Sigmoid colon (tissue), 7 donors: Measurements from ENCODE around the gene CHRM5. TPM values are rescaled to one million over a fixed set of nuclear protein-coding genes. Genes with fewer than 3 reads are reported as not detected.

Experiments
- DNase-seq: peaks from one replicate; pipeline ENCODE4 v3.0.0-alpha.2; 2019
- H3K27ac ChIP-seq, 4 donors: fragments of 200-600 bp; sonication (generic); one replicate each; pipeline ENCODE4 v1.5.1; 2016 to 2019; ENCODE audit warnings: mild to moderate bottlenecking in 1 of 4
- H3K27me3 ChIP-seq, 3 donors: fragments of 200-600 bp; sonication (generic); one replicate each; pipeline ENCODE4 v1.5.1; 2019; ENCODE audit warnings: mild to moderate bottlenecking in 1 of 3
- H3K36me3 ChIP-seq, 4 donors: fragments of 200-600 bp; sonication (generic); one replicate each; pipeline ENCODE4 v1.5.1; 2016 to 2019
- H3K4me1 ChIP-seq, 4 donors: fragments of 200-600 bp; sonication (generic); one replicate each; pipeline ENCODE4 v1.5.1; 2017 to 2019
- H3K4me3 ChIP-seq, 4 donors: fragments of 200-600 bp; sonication (generic); one replicate each; pipeline ENCODE4 v1.5.1; 2017 to 2019; ENCODE audit warnings: mild to moderate bottlenecking in 2 of 4, moderate library complexity in 1 of 4
- H3K9me3 ChIP-seq, 4 donors: fragments of 200-600 bp in 3 of 4; sonication (generic) in 3 of 4; one replicate each; pipeline versions ENCODE4 v1.5.1 to v1.6.1; 2013 to 2019
- CTCF ChIP-seq, 4 experiments: fragments of 450-650 bp in 3 of 4; fragments of 200-600 bp in 1 of 4; IDR thresholded peaks; one replicate each; pipeline ENCODE4 v1.5.1; 2016 to 2019; ENCODE audit warnings: antibody characterized with exemption in 4 of 4, mild to moderate bottlenecking in 3 of 4, moderate library complexity in 2 of 4
- EP300 ChIP-seq, 4 donors: sonication (generic); formaldehyde crosslinking; IDR thresholded peaks; one replicate each; pipeline ENCODE4 v1.6.1; 2017; ENCODE audit warnings: antibody characterized with exemption in 4 of 4
- POLR2A ChIP-seq, 2 donors: fragments of 450-650 bp; IDR thresholded peaks; one replicate each; pipeline ENCODE4 v1.6.1; 2016; ENCODE audit warnings: antibody characterized with exemption in 2 of 2, mild to moderate bottlenecking in 2 of 2, moderate library complexity in 2 of 2
- POLR2AphosphoS5 ChIP-seq, 4 donors: sonication (generic); formaldehyde crosslinking; IDR thresholded peaks; one replicate each; pipeline ENCODE4 v1.6.1; 2017; ENCODE audit warnings: antibody characterized with exemption in 4 of 4
- WGBS, 2 donors: extraction: QIAGEN DNeasy Blood & Tissue Kit; methylation state at CpG; one replicate each; pipeline ENCODE4 v1.1.7; 2013; 5-methylcytosine and 5-hydroxymethylcytosine counted together
- intact Hi-C: fragments of 100-400 bp; cut with DNase I; formaldehyde crosslinking; loops from one replicate; pipeline ENCODE4 v1.15.1; 2023
- polyA plus RNA-seq, 3 donors: library from polyadenylated mRNA; stranded (reverse); fragments of 200-250 nt; gene quantifications; one replicate each; pipeline ENCODE4 v1.2.3, GENCODE V29; 2013
- total RNA-seq, 4 donors: library from RNA; depleted of rRNA; stranded (reverse); fragments of >200 nt; gene quantifications; one replicate each; pipeline ENCODE4 v1.1.0, GENCODE V29; 2016
- donor health status: healthy with polysubstance abuse.
- donor health status: Bipolar disorder and iron deficiency.
- donor health status: healthy.

CHRM5 gene
- total RNA-seq (not detected), polyA plus RNA-seq (under 1 TPM in 1 of 3 donors, not detected in 2; 0.01 TPM)

DNA sequence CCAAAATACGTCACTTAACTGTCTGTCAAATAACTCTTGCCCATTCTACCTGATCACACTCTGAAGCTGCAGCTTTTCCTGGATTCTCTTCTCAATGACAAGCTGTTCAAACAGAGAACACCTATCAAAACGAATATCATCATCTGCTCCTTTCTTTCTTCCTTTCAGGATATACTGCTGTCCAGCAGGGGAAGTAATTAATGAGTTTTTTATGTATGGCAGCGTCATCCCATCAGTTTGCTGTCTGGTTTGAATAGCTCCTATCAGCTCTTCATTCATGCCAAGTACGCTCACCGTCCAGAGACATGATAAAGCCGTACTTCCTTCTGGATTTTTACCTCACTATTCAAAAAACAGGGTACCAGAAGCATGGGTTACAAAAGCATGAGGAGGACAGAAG lies at the start of gene CHRM5:
Gene CHRM5 (plus strand): TSS at position 274 of the 400 bp plus-strand sequence. CDS start 94,221 bp downstream, outside the sequence.
- TF ChIP-seq EP300 (IDR thresholded peaks at IDR 0.05) (no peak), POLR2AphosphoS5 (IDR thresholded peaks at IDR 0.05) (no peak), CTCF (IDR thresholded peaks at IDR 0.05) (no peak), POLR2A (IDR thresholded peaks at IDR 0.05) (no peak)
- Histone ChIP-seq H3K4me3 (no peak within 1 kb of the TSS), H3K4me1 (no peaks in the 10 kb centered on the region), H3K36me3 (no peaks in the 10 kb centered on the region), H3K27me3 (no peaks in the 10 kb centered on the region), H3K9me3 (no peaks in the 10 kb centered on the region), H3K27ac (no peak within 1 kb of the TSS)
- intact Hi-C loops = no loop called here
- 80 to 83% methylated on average over 6 of the region's 6 CpGs for WGBS, 2 donors
- no peak for DNase-seq

DNA sequence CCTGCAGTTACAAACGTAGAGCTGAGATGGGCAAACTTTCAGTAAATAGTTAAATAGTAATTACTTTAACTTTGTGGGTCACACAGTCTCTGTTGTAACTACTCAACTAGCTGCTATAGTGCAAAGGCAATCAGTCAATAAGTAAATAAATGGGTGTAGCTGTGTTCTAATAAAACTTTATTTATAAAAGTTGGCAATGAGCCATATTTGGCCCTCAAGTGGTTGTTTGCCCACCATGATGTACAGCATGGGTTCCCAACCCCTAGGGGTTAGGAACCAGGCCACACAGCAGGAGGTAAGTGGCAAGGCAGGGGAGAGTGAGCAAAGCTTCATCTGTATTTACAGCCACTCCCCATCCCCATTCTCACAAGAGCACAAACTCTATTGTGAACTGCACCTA lies 44.9 kb upstream of the CHRM5 start:
- intact Hi-C loops = no loop called here
- Histone ChIP-seq H3K4me1 (no peaks in the 10 kb centered on the region), H3K9me3 (no peaks in the 10 kb centered on the region), H3K27ac (no peak overlapping the region), H3K27me3 (no peaks in the 10 kb centered on the region), H3K36me3 (no peaks in the 10 kb centered on the region), H3K4me3 (no peak overlapping the region)
- WGBS, 2 donors = 84 to 89% methylated on average over 1 of the region's 1 CpG
- no peak for DNase-seq
- no peak for TF ChIP-seq POLR2AphosphoS5 (IDR thresholded peaks at IDR 0.05)
- no peak for TF ChIP-seq CTCF (IDR thresholded peaks at IDR 0.05)
- no peak for TF ChIP-seq POLR2A (IDR thresholded peaks at IDR 0.05)
- no peak for TF ChIP-seq EP300 (IDR thresholded peaks at IDR 0.05)

GRCh38 chr15:33926260-33926659 lies 42.0 kb upstream of the CHRM5 start:
- Histone ChIP-seq H3K36me3 (no peaks in the 10 kb centered on the region), H3K9me3 (no peaks in the 10 kb centered on the region), H3K27me3 (no peaks in the 10 kb centered on the region), H3K27ac (no peak overlapping the region), H3K4me3 (no peak overlapping the region), H3K4me1 (no peaks in the 10 kb centered on the region)
- no peak for DNase-seq
- WGBS, 2 donors = 31 to 67% methylated on average over 4 of the region's 4 CpGs
- intact Hi-C loops = no loop called here
- TF ChIP-seq POLR2A (IDR thresholded peaks at IDR 0.05) = no peak

DNA sequence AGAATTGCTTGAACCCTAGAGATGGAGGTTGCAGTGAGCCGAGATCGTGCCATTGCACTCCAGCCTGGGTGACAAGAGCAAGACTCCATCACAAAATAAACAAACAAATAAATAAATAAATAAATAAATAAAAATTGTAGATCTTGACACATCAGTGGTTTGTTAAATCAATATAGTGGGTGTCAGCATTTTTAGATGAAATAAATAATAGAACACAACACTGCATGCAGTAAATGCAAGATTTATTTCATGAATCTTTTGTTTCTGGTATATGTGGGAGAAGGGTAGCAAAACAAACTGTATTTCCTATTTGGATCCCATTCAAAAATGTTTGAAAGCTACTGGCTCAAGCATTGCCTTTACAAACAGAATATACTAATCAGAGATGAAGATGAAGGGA lies 35.6 kb upstream of the CHRM5 start:
- WGBS, 2 donors = 98% methylated on average over 2 of the region's 2 CpGs
- no peaks in the 10 kb centered on the region for H3K9me3 ChIP-seq
- DNase-seq = no peak
- intact Hi-C loops = no loop called here
- no peaks in the 10 kb centered on the region for H3K4me1 ChIP-seq
- TF ChIP-seq CTCF (IDR thresholded peaks at IDR 0.05) = no peak
- no peak for TF ChIP-seq POLR2A (IDR thresholded peaks at IDR 0.05)
- no peak for TF ChIP-seq EP300 (IDR thresholded peaks at IDR 0.05)
- no peak for TF ChIP-seq POLR2AphosphoS5 (IDR thresholded peaks at IDR 0.05)
- no peaks in the 10 kb centered on the region for H3K27me3 ChIP-seq
- no peak overlapping the region for H3K4me3 ChIP-seq
- no peak overlapping the region for H3K27ac ChIP-seq
- no peaks in the 10 kb centered on the region for H3K36me3 ChIP-seq

- H3K4me3 ChIP-seq = no peak overlapping the region
- no peak overlapping the region for H3K27ac ChIP-seq
- no peak for DNase-seq
- H3K9me3 ChIP-seq = no peaks in the 10 kb centered on the region
- H3K36me3 ChIP-seq = no peaks in the 10 kb centered on the region
- TF ChIP-seq POLR2A (IDR thresholded peaks at IDR 0.05) = no peak
- TF ChIP-seq CTCF (IDR thresholded peaks at IDR 0.05) = no peak
- TF ChIP-seq EP300 (IDR thresholded peaks at IDR 0.05) = no peak
- TF ChIP-seq POLR2AphosphoS5 (IDR thresholded peaks at IDR 0.05) = no peak
- H3K4me1 ChIP-seq = no peaks in the 10 kb centered on the region
- intact Hi-C loops = no loop called here
- H3K27me3 ChIP-seq = no peaks in the 10 kb centered on the region
- WGBS, 2 donors = 86 to 89% methylated on average over 3 of the region's 3 CpGs
These were observed 33.9 kb upstream of the CHRM5 start for GRCh38 chr15:33934396-33934795.
